HL-60 (cell line): ENCODE data around the gene NOVA2.

ENCODE experiments used
- DNase-seq, 2 experiments: peaks; one replicate each; pipeline ENCODE4 v3.0.0-alpha.2; 2010 to 2020; ENCODE audit warnings: low read depth in 1 of 2, low spot score in 1 of 2
- H3K27ac ChIP-seq: fragments of 250-450 bp; sonication (Bioruptor Pico); replicated peaks from 2 replicates; pipeline ENCODE4 v1.5.1; 2020; ENCODE audit warnings: mild to moderate bottlenecking, moderate library complexity
- H3K27me3 ChIP-seq: fragments of 250-450 bp; sonication (Bioruptor Pico); 2 replicates; pipeline ENCODE4 v1.5.1; 2021; ENCODE audit warnings: mild to moderate bottlenecking, moderate library complexity; ENCODE audit not compliant: insufficient read depth, poor library complexity, severe bottlenecking
- H3K4me3 ChIP-seq: replicated peaks from 2 replicates; pipeline ENCODE4 v1.5.1; 2011; ENCODE audit warnings: mild to moderate bottlenecking, control low read depth, low read length; ENCODE audit not compliant: insufficient read depth
- GABPA ChIP-seq: IDR thresholded peaks from 2 replicates; pipeline ENCODE4 v1.6.1; 2012; ENCODE audit warnings: low read depth
- POLR2AphosphoS5 ChIP-seq: IDR thresholded peaks from 2 replicates; pipeline ENCODE4 v1.6.1; 2012; ENCODE audit warnings: low read depth
- SPI1 ChIP-seq: IDR thresholded peaks from 2 replicates; pipeline ENCODE4 v1.6.1; 2012; ENCODE audit warnings: low read depth, mild to moderate bottlenecking, borderline replicate concordance
- TF ChIP-seq, protein P1 (sequence below): IDR thresholded peaks from 2 replicates; pipeline ENCODE4 v1.6.1; 2012; ENCODE audit warnings: low read depth; ENCODE audit not compliant: insufficient replicate concordance
- TF ChIP-seq, protein P2 (sequence below): IDR thresholded peaks from one replicate; pipeline ENCODE4 v1.5.1; 2011; ENCODE audit warnings: low read length, control low read depth, inconsistent platforms; ENCODE audit not compliant: insufficient read depth

NOVA2 gene

DNA sequence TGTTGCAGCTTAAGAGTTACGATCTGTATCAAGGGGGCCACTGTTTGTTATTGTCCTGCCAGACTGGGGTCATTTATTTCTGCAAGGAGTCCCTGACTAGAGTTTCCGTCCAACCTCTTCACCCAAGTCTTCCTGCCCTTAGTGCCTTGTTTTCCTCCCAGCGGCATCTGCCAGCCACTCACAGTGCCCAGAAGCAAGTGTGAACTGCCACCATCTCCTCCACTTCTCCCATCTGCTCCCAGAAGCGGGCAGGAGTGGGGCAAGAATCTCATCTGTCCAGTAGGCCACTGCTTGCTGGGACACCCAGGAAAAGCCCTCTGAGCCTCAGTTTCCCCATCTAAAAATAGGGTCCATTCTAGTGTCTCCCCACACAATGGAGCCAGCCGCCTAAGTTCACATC, 4.0 kb downstream of the NOVA2 start:
- Histone ChIP-seq H3K4me3 (no peak overlapping the region), H3K27me3 (peaks cover 20% of the 10 kb centered on the region), H3K27ac (no peak overlapping the region)
- DNase-seq = no peak
- TF ChIP-seq, protein P1, sequence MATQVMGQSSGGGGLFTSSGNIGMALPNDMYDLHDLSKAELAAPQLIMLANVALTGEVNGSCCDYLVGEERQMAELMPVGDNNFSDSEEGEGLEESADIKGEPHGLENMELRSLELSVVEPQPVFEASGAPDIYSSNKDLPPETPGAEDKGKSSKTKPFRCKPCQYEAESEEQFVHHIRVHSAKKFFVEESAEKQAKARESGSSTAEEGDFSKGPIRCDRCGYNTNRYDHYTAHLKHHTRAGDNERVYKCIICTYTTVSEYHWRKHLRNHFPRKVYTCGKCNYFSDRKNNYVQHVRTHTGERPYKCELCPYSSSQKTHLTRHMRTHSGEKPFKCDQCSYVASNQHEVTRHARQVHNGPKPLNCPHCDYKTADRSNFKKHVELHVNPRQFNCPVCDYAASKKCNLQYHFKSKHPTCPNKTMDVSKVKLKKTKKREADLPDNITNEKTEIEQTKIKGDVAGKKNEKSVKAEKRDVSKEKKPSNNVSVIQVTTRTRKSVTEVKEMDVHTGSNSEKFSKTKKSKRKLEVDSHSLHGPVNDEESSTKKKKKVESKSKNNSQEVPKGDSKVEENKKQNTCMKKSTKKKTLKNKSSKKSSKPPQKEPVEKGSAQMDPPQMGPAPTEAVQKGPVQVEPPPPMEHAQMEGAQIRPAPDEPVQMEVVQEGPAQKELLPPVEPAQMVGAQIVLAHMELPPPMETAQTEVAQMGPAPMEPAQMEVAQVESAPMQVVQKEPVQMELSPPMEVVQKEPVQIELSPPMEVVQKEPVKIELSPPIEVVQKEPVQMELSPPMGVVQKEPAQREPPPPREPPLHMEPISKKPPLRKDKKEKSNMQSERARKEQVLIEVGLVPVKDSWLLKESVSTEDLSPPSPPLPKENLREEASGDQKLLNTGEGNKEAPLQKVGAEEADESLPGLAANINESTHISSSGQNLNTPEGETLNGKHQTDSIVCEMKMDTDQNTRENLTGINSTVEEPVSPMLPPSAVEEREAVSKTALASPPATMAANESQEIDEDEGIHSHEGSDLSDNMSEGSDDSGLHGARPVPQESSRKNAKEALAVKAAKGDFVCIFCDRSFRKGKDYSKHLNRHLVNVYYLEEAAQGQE = no peak
- TF ChIP-seq, protein P2, sequence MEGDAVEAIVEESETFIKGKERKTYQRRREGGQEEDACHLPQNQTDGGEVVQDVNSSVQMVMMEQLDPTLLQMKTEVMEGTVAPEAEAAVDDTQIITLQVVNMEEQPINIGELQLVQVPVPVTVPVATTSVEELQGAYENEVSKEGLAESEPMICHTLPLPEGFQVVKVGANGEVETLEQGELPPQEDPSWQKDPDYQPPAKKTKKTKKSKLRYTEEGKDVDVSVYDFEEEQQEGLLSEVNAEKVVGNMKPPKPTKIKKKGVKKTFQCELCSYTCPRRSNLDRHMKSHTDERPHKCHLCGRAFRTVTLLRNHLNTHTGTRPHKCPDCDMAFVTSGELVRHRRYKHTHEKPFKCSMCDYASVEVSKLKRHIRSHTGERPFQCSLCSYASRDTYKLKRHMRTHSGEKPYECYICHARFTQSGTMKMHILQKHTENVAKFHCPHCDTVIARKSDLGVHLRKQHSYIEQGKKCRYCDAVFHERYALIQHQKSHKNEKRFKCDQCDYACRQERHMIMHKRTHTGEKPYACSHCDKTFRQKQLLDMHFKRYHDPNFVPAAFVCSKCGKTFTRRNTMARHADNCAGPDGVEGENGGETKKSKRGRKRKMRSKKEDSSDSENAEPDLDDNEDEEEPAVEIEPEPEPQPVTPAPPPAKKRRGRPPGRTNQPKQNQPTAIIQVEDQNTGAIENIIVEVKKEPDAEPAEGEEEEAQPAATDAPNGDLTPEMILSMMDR = no peak
- TF ChIP-seq GABPA (no peak), POLR2AphosphoS5 (no peak), SPI1 (no peak)

DNA sequence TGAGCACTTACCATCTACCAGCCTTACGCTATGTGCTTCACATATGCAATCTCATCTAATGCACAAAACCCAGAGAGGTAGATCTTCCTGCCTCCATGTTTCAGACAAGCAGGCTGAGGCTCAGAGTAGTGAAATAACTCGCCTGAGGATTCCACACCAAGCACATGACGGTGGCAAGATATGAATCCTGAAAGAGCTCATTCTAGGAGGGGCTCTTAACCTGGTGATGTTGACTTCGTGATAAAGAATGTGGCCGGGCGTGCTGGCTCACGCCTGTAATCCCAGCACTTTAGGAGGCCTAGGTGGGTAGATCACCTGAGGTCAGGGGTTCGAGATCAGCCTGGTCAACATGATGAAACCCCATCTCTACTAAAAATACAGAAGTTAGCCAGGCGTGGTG, 5.0 kb downstream of the NOVA2 start:
- TF ChIP-seq, protein P2 = no peak
- TF ChIP-seq SPI1 (no peak), POLR2AphosphoS5 (no peak), GABPA (no peak)
- TF ChIP-seq, protein P1 = no peak
- Histone ChIP-seq H3K4me3 (no peak overlapping the region), H3K27me3 (peaks cover 17% of the 10 kb centered on the region), H3K27ac (no peak overlapping the region)
- no peak for DNase-seq

DNA sequence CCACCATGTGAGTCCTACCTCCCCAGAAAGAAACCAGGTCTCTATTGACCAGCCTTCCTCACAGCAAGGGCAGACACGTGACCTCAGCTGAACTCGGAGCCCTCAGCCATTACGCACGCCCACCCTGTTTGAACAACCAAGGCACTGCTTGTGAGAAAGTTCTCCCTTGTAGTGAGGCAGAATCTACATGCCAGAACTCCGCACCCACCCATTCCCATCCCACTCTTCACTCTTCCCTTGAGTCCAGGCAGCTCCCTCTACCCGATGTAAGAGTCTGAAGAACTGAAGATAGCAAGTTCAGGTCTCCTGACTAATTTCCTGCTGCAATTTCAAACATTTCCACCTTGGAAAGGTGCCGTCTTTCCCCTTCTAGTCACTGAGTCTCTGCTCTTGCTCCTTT, 6.4 kb downstream of the NOVA2 start:
- Histone ChIP-seq H3K27me3 (peaks cover 10% of the 10 kb centered on the region), H3K27ac (no peak overlapping the region), H3K4me3 (no peak overlapping the region)
- TF ChIP-seq, protein P2 = no peak
- TF ChIP-seq POLR2AphosphoS5 = no peak
- TF ChIP-seq, protein P1 = no peak
- TF ChIP-seq GABPA = no peak
- no peak for TF ChIP-seq SPI1
- DNase-seq = no peak
